Measurements from ENCODE around the gene KRI1.

Gene KRI1

GRCh38 chr19:10519421-10519820 is 46.4 kb downstream of the KRI1 start:
- Histone ChIP-seq H3K23ac (ENCODE audit: low read length) (no peak overlapping the region), H3K27me3 (ENCODE audit: insufficient read depth, low read length) (peaks cover 8% of the 10 kb centered on the region), H2BK5ac (ENCODE audit: low read depth, low read length, poor library complexity) (no peak overlapping the region), H3K4me1 (ENCODE audit: control insufficient read depth in 1 of 2, insufficient read depth in 2 of 2, low read length in 2 of 2) (peaks cover 5 to 10% of the 10 kb centered on the region in 2 experiments), H3K14ac (ENCODE audit: low read length) (no peak overlapping the region), H2BK12ac (ENCODE audit: low read length) (no peak overlapping the region), H2AK5ac (ENCODE audit: low read length) (no peak overlapping the region), H3K4ac (ENCODE audit: low read depth, low read length) (no peak overlapping the region), H3K9me3 (ENCODE audit: insufficient read depth, low read depth, low read length) (peaks cover 4% of the 10 kb centered on the region), H3K27ac (ENCODE audit: low read depth, low read length) (no peak overlapping the region), H3K4me2 (ENCODE audit: low read length) (no peak overlapping the region), H3K18ac (ENCODE audit: low read length) (no peak overlapping the region), H4K12ac (ENCODE audit: low read depth, low read length) (no peak overlapping the region), H2BK120ac (ENCODE audit: insufficient read depth, low read length, poor library complexity) (no peak overlapping the region), H3K9ac (ENCODE audit: low read length) (no peak overlapping the region), H4K8ac (ENCODE audit: low read depth, low read length) (no peak overlapping the region), H4K91ac (ENCODE audit: low read depth, low read length) (no peak overlapping the region), H3K4me3 (ENCODE audit: low read depth, low read length) (no peak overlapping the region), H3K36me3 (ENCODE audit: control insufficient read depth in 1 of 2, insufficient read depth in 2 of 2, low read length in 2 of 2) (no peaks in the 10 kb centered on the region), H2AFZ (ENCODE audit: insufficient read depth, low read length, poor library complexity) (no peak overlapping the region), H3K79me1 (ENCODE audit: low read length) (no peaks in the 10 kb centered on the region), H3K79me2 (ENCODE audit: control insufficient read depth, insufficient read depth, low read length, poor library complexity) (peaks cover 2% of the 10 kb centered on the region)
- DNase-seq, result no peak
- no CpG with 5 or more reads among the region's 7 CpGs for WGBS (ENCODE audit: extremely low coverage, insufficient coverage, insufficient read length)

DNA sequence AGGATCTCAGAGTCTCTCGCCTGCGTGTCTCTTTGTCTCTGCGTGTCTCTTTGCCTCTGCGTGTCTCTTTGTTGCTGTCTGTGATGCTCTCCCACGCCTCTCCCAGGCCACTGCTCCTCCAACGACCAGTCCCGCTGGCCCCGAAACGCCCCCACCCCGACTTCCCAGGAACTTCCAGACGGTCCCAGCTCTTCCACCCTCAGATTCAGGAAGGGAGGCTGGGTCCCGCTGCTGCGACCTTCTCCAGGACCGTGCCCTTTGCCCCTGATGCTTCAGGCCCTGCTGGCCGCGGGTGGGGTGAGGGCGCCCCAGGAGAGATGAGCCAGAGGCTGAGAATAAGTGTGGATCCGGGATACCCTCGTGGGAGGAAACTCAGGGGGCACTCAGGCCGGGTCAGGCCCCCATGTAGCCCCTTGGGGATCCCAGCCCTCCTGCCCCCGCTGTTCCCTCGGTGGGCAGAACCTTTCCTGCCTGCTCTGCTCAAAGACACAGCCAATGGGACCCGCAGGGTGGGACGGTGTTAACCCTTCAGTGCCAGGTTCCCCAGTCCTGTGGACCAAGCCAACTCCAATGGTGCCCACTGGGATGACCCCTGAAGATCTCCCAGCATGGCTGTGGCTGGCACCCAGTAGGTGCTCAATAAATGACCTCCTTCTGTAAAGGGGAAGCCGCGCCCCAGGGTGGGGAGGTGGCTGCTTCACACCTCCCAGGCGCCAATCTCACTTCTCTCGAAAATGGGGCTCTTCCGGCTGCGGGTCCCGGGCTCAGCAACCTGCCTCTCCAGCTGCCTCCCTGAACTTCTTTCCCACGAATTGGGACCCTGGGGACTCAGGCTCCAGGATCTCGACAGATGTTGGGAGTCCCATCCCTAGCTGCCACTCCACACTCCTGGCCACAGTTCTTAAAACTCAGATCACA is 47.1 kb downstream of the KRI1 start:
- Histone ChIP-seq H3K79me2 (ENCODE audit: control insufficient read depth, insufficient read depth, low read length, poor library complexity) (peaks cover 2% of the 10 kb centered on the region), H4K8ac (ENCODE audit: low read depth, low read length) (peak overlapping the region; percentile 46), H2BK120ac (ENCODE audit: insufficient read depth, low read length, poor library complexity) (no peak overlapping the region), H3K4me3 (ENCODE audit: low read depth, low read length) (no peak overlapping the region), H2AK5ac (ENCODE audit: low read length) (no peak overlapping the region), H4K91ac (ENCODE audit: low read depth, low read length) (no peak overlapping the region), H2AFZ (ENCODE audit: insufficient read depth, low read length, poor library complexity) (no peak overlapping the region), H3K27me3 (ENCODE audit: insufficient read depth, low read length) (peaks cover 8% of the 10 kb centered on the region), H3K14ac (ENCODE audit: low read length) (no peak overlapping the region), H3K9ac (ENCODE audit: low read length) (no peak overlapping the region), H3K23ac (ENCODE audit: low read length) (no peak overlapping the region), H2BK12ac (ENCODE audit: low read length) (no peak overlapping the region), H3K18ac (ENCODE audit: low read length) (no peak overlapping the region), H3K36me3 (ENCODE audit: control insufficient read depth in 1 of 2, insufficient read depth in 2 of 2, low read length in 2 of 2) (no peaks in the 10 kb centered on the region), H2BK5ac (ENCODE audit: low read depth, low read length, poor library complexity) (no peak overlapping the region), H3K9me3 (ENCODE audit: insufficient read depth, low read depth, low read length) (peaks cover 4% of the 10 kb centered on the region), H3K4me2 (ENCODE audit: low read length) (peak overlapping the region; percentile 83), H4K12ac (ENCODE audit: low read depth, low read length) (no peak overlapping the region), H3K4me1 (ENCODE audit: control insufficient read depth in 1 of 2, insufficient read depth in 2 of 2, low read length in 2 of 2) (peaks cover 5 to 10% of the 10 kb centered on the region in 2 experiments), H3K79me1 (ENCODE audit: low read length) (no peaks in the 10 kb centered on the region), H3K4ac (ENCODE audit: low read depth, low read length) (no peak overlapping the region), H3K27ac (ENCODE audit: low read depth, low read length) (no peak overlapping the region)
- WGBS (ENCODE audit: extremely low coverage, insufficient coverage, insufficient read length), result no CpG with 5 or more reads among the region's 33 CpGs
- DNase-seq, result no peak

DNA sequence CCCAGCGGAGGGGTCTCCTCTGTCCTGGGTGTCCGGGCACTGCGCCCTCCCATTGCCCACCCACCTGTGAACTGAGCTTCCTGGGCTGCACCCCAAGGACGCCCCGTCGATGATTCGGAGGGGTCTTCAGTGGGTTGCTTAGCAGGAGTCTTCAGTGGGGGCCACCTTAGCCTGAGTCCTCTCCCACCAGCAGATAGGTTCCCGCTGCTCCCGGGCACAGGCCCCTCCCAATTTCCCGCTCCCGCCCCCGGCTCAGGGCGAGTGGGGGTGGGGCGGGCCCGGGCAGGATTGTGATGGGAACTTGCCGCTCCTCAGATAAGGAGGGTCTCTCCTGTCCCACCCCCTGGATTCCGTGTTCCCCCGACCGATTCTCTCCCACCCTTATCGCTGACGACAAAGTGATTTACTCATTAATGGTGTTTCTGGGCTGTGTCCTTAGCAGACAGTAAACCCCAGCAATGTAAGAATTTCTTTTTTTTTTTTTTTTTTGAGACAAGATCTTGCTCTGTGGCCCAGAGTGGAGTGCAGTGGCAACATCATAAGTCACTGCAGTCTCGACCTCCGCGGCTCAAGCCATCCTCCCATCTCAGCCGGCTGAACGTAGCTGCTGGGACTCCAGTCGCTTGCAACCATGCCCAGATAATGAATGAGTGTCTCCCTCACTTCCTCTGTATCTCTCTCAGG is 47.9 kb downstream of the KRI1 start:
- Histone ChIP-seq H3K4me2 (ENCODE audit: low read length) (peak overlapping the region; percentile 83), H3K27ac (ENCODE audit: low read depth, low read length) (no peak overlapping the region), H4K12ac (ENCODE audit: low read depth, low read length) (peak overlapping the region; percentile 41), H3K79me1 (ENCODE audit: low read length) (no peaks in the 10 kb centered on the region), H2AFZ (ENCODE audit: insufficient read depth, low read length, poor library complexity) (peak overlapping the region; percentile 72), H2BK120ac (ENCODE audit: insufficient read depth, low read length, poor library complexity) (peak overlapping the region; percentile 46), H3K79me2 (ENCODE audit: control insufficient read depth, insufficient read depth, low read length, poor library complexity) (peaks cover 2% of the 10 kb centered on the region), H2AK5ac (ENCODE audit: low read length) (peak overlapping the region; percentile 28), H3K18ac (ENCODE audit: low read length) (peak overlapping the region; percentile 55), H4K91ac (ENCODE audit: low read depth, low read length) (peak overlapping the region; percentile 53), H3K4ac (ENCODE audit: low read depth, low read length) (no peak overlapping the region), H3K36me3 (ENCODE audit: control insufficient read depth in 1 of 2, insufficient read depth in 2 of 2, low read length in 2 of 2) (no peaks in the 10 kb centered on the region), H3K9ac (ENCODE audit: low read length) (no peak overlapping the region), H3K23ac (ENCODE audit: low read length) (no peak overlapping the region), H3K14ac (ENCODE audit: low read length) (no peak overlapping the region), H3K4me3 (ENCODE audit: low read depth, low read length) (peak overlapping the region; percentile 61), H4K8ac (ENCODE audit: low read depth, low read length) (peak overlapping the region; percentile 46), H3K4me1 (ENCODE audit: control insufficient read depth in 1 of 2, insufficient read depth in 2 of 2, low read length in 2 of 2) (peaks cover 5 to 10% of the 10 kb centered on the region in 2 experiments), H3K9me3 (ENCODE audit: insufficient read depth, low read depth, low read length) (peaks cover 4% of the 10 kb centered on the region), H3K27me3 (ENCODE audit: insufficient read depth, low read length) (peaks cover 8% of the 10 kb centered on the region), H2BK12ac (ENCODE audit: low read length) (peak overlapping the region; percentile 35), H2BK5ac (ENCODE audit: low read depth, low read length, poor library complexity) (no peak overlapping the region)
- peak in 1 of 2 donors; percentile 18 for DNase-seq
- no CpG with 5 or more reads among the region's 27 CpGs for WGBS (ENCODE audit: extremely low coverage, insufficient coverage, insufficient read length)

- Histone ChIP-seq H3K9ac (ENCODE audit: low read length) (no peak within 1 kb of the TSS), H4K12ac (ENCODE audit: low read depth, low read length) (peak within 1 kb of the TSS; percentile 41), H3K14ac (ENCODE audit: low read length) (no peak within 1 kb of the TSS), H2BK12ac (ENCODE audit: low read length) (peak within 1 kb of the TSS; percentile 35), H3K79me1 (ENCODE audit: low read length) (no peaks in the 10 kb centered on the region), H3K4me3 (ENCODE audit: low read depth, low read length) (peak within 1 kb of the TSS; percentile 61), H3K4me1 (ENCODE audit: control insufficient read depth in 1 of 2, insufficient read depth in 2 of 2, low read length in 2 of 2) (peaks cover 5 to 10% of the 10 kb centered on the region in 2 experiments), H2AK5ac (ENCODE audit: low read length) (peak within 1 kb of the TSS; percentile 28), H3K27ac (ENCODE audit: low read depth, low read length) (no peak within 1 kb of the TSS), H2BK120ac (ENCODE audit: insufficient read depth, low read length, poor library complexity) (peak within 1 kb of the TSS; percentile 46), H3K23ac (ENCODE audit: low read length) (no peak within 1 kb of the TSS), H2AFZ (ENCODE audit: insufficient read depth, low read length, poor library complexity) (peak within 1 kb of the TSS; percentile 72), H3K4me2 (ENCODE audit: low read length) (peak within 1 kb of the TSS; percentile 83), H3K18ac (ENCODE audit: low read length) (peak within 1 kb of the TSS; percentile 55), H4K8ac (ENCODE audit: low read depth, low read length) (peak within 1 kb of the TSS; percentile 46), H3K27me3 (ENCODE audit: insufficient read depth, low read length) (peaks cover 8% of the 10 kb centered on the region), H3K36me3 (ENCODE audit: control insufficient read depth in 1 of 2, insufficient read depth in 2 of 2, low read length in 2 of 2) (no peaks in the 10 kb centered on the region), H3K9me3 (ENCODE audit: insufficient read depth, low read depth, low read length) (peaks cover 4% of the 10 kb centered on the region), H3K4ac (ENCODE audit: low read depth, low read length) (no peak within 1 kb of the TSS), H4K91ac (ENCODE audit: low read depth, low read length) (peak within 1 kb of the TSS; percentile 53), H2BK5ac (ENCODE audit: low read depth, low read length, poor library complexity) (no peak within 1 kb of the TSS), H3K79me2 (ENCODE audit: control insufficient read depth, insufficient read depth, low read length, poor library complexity) (peaks cover 2% of the 10 kb centered on the region)
- peak in 1 of 2 donors; percentile 34 for DNase-seq
- no CpG with 5 or more reads among the region's 39 CpGs for WGBS (ENCODE audit: extremely low coverage, insufficient coverage, insufficient read length)
Measured at GRCh38 chr19:10517361-10517759, 48.5 kb downstream of the KRI1 start, which contains the start of gene S1PR5. S1PR5 (minus strand) TSS chr19:10517447; CDS start chr19:10515011, 2,436 bp downstream.

All from trophoblast cell (in vitro differentiated cells and primary cell).